ENCODE measurements around the gene ZNF724.

Gene ZNF724

GRCh38 chr19:23222998-23223652 is 27.1 kb downstream of the ZNF724 start:
- DNase-seq, result no peak

DNA sequence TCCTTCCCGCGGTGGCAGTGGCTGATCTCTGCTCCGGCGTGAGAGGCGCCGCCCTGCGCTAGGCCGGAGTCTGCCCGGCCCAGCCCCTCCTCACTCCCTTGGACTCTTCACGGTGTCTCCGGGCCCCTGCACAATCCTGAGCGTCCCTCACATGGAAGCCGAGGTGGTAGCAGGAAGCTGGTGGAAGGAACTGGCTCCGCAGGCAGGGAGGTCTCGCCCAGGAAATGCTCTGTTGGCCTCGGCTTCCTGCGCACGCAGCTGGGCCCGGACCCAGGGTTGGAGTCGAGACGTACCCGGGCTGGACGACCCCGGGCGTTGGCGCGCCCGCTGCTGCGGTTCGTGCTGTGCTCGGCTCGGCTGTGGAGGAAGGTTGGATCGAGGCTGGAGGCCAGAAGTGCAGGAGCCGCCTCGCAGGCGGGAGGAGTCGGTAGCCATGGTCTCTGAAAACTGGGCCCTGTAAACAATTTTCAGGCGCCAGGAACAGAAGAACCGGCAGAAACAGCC is 46.3 kb downstream of the ZNF724 start:
- DNase-seq, result no peak

DNA sequence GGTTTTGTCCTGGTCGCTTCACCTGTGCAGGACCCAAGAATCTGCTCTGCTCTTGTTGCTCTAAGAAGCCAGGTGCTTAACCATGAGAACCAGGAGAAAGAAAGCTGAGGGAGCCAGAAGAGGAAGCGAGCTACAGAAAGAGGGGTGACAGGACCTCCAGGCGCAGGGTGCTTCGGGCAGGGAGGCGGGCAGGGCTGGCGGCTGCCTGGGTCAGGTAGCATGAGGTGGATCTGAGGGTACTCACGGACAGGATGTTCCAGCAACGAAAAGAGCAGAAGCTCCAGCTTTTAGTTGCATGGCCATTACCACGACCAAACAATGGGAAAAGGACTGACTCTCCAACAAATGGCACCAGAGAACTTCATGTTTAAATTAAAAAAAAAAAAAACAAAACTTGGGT is 59.9 kb downstream of the ZNF724 start:
- no peak for DNase-seq

DNA sequence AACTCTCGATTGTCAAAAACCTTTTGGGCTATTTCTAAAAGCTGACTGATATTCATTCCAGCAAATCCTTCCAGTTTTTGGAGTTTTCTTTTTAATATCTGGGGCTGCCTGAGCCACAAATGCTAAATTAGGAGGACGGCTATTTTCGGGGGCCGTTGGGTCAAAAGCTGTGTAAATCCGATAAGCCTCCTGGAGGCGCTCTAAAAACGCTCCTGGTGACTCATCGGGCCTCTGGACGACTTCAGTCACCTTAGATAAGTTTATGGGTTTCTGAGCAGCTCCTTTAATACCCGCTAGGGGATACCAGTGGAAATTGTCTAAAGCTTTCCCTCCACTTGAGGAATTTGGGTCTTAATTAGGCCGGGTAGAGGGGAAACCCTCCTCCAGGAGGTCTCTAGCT is 66.9 kb downstream of the ZNF724 start:
- DNase-seq, result no peak

Data from effector CD4-positive, alpha-beta T cell (primary cell).